OCI-LY7 (cell line): ENCODE data around the gene SYNPO2. TPM values are rescaled to one million over a fixed set of nuclear protein-coding genes. Genes with fewer than 3 reads are reported as not detected.

Source experiments
- BruUV-seq: library from RNA; stranded (reverse); fragments of 400-500 nt; replicated peaks from 2 replicates; lab custom pipeline; 2021; lab: Mats Ljungman, UMichigan
- CTCF ChIA-PET: fragments of 300-600 bp; sonication (Branson Sonifier 250); formaldehyde crosslinking; loops from one replicate; lab custom pipeline; 2022; ENCODE audit warnings: antibody characterized with exemption; ENCODE audit not compliant: unreplicated experiment; lab: Charles Lee
- POLR2A ChIA-PET: fragments of 300-600 bp; sonication (Branson Sonifier 250); formaldehyde crosslinking; loops from one replicate; lab custom pipeline; 2022; ENCODE audit warnings: antibody characterized with exemption; lab: Charles Lee
- DNase-seq: peaks from one replicate; pipeline ENCODE4 v3.0.0-alpha.2; 2015; ENCODE audit warnings: low spot score
- H2AFZ ChIP-seq: fragments of 200-600 bp; sonication (generic), shearing (Covaris generic); 2 replicates; pipeline ENCODE4 v1.6.1; 2014; ENCODE audit warnings: mild to moderate bottlenecking, antibody characterized with exemption, low read length, moderate library complexity
- H3K27ac ChIP-seq: fragments of 200-600 bp; sonication (generic); 2 replicates; pipeline ENCODE4 v1.5.1; 2014; ENCODE audit warnings: mixed run types, low read depth, mild to moderate bottlenecking, moderate library complexity, low read length, inconsistent platforms; ENCODE audit not compliant: poor library complexity, severe bottlenecking
- H3K36me3 ChIP-seq: fragments of 200-600 bp; sonication (generic); 2 replicates; pipeline ENCODE4 v1.6.1; 2014; ENCODE audit warnings: mild to moderate bottlenecking, antibody characterized with exemption, low read length, moderate library complexity, mixed read lengths; ENCODE audit not compliant: insufficient read depth
- H3K4me1 ChIP-seq: fragments of 200-600 bp; sonication (generic); 2 replicates; pipeline ENCODE4 v1.5.1; 2014; ENCODE audit warnings: mild to moderate bottlenecking, low read length; ENCODE audit not compliant: insufficient read depth, poor library complexity, severe bottlenecking
- H3K4me2 ChIP-seq: fragments of 200-600 bp; sonication (generic); 2 replicates; pipeline ENCODE4 v1.6.1; 2014; ENCODE audit warnings: mild to moderate bottlenecking, low read length
- H3K4me3 ChIP-seq: fragments of 200-600 bp; sonication (generic); 2 replicates; pipeline ENCODE4 v1.5.1; 2014; ENCODE audit warnings: mild to moderate bottlenecking, low read depth, low read length; ENCODE audit not compliant: poor library complexity, severe bottlenecking
- H3K79me2 ChIP-seq: fragments of 200-600 bp; sonication (generic); 2 replicates; pipeline ENCODE4 v1.6.1; 2016; ENCODE audit warnings: low read depth, mild to moderate bottlenecking, low read length, moderate library complexity, mixed read lengths; ENCODE audit not compliant: insufficient read depth
- H3K9me2 ChIP-seq: fragments of 200-600 bp; sonication (generic); 2 replicates; pipeline ENCODE4 v1.6.1; 2016; ENCODE audit warnings: mild to moderate bottlenecking, low read length, mixed read lengths; ENCODE audit not compliant: insufficient read depth
- H3K9me3 ChIP-seq: fragments of 200-600 bp; sonication (generic); 2 replicates; pipeline ENCODE4 v1.6.1; 2014; ENCODE audit warnings: mild to moderate bottlenecking, mixed run types, low read length, mixed read lengths
- H4K20me1 ChIP-seq: fragments of 200-600 bp; sonication (generic); 2 replicates; pipeline ENCODE4 v1.6.1; 2014; ENCODE audit warnings: mild to moderate bottlenecking, antibody characterized with exemption, low read length, moderate library complexity, mixed read lengths; ENCODE audit not compliant: insufficient read depth
- CTCF ChIP-seq: fragments of 200-600 bp; sonication (generic); conservative IDR thresholded peaks from 2 replicates; pipeline ENCODE4 v1.5.1; 2014; ENCODE audit warnings: mild to moderate bottlenecking, antibody characterized with exemption, low read length, moderate library complexity, mixed read lengths
- EZH2phosphoT487 ChIP-seq: fragments of 200-600 bp; sonication (generic); IDR thresholded peaks from 2 replicates; pipeline ENCODE4 v1.6.1; 2018; ENCODE audit warnings: low read depth, borderline replicate concordance, mild to moderate bottlenecking, mixed run types, antibody characterized with exemption, low read length, moderate library complexity, mixed read lengths
- intact Hi-C: fragments of 100-400 bp; cut with micrococcal nuclease; formaldehyde crosslinking; loops from one replicate; pipeline ENCODE4 v1.10.0; 2022; ENCODE audit not compliant: unreplicated experiment
- total RNA-seq, 2 experiments: library from RNA; depleted of rRNA in 1 of 2; stranded (reverse); fragments of >200 nt in 1 of 2; shearing (Covaris generic) in 1 of 2; gene quantifications; 2 replicates each; pipeline ENCODE4 v1.2.3, GENCODE V29; 2014 to 2022

SYNPO2 gene
- total RNA-seq, 2 experiments from 2014 or later, result 0.11 to 0.19 TPM

- ChIA-PET CTCF (no interaction called here), POLR2A (no interaction called here)
- Histone ChIP-seq H3K36me3 (no peaks in the 10 kb centered on the region), H3K9me2 (no peaks in the 10 kb centered on the region), H3K9me3 (no peaks in the 10 kb centered on the region), H3K27ac (no peak overlapping the region), H3K4me2 (no peak overlapping the region), H3K4me3 (no peak overlapping the region), H3K79me2 (no peaks in the 10 kb centered on the region), H3K4me1 (no peaks in the 10 kb centered on the region), H4K20me1 (no peaks in the 10 kb centered on the region), H2AFZ (no peak overlapping the region)
- DNase-seq, result no peak
- intact Hi-C loops, result no loop called here
- no peak for TF ChIP-seq EZH2phosphoT487
- no peak for TF ChIP-seq CTCF
- no TSS peak for BruUV-seq
Observed at GRCh38 chr4:118935819-118936218, 47.2 kb downstream of the SYNPO2 start.

- ChIA-PET CTCF (no interaction called here), POLR2A (no interaction called here)
- Histone ChIP-seq H4K20me1 (no peaks in the 10 kb centered on the region), H2AFZ (no peak overlapping the region), H3K9me3 (no peaks in the 10 kb centered on the region), H3K4me1 (no peaks in the 10 kb centered on the region), H3K4me2 (no peak overlapping the region), H3K9me2 (no peaks in the 10 kb centered on the region), H3K36me3 (no peaks in the 10 kb centered on the region), H3K79me2 (no peaks in the 10 kb centered on the region), H3K27ac (no peak overlapping the region), H3K4me3 (no peak overlapping the region)
- intact Hi-C loops, result no loop called here
- no TSS peak for BruUV-seq
- TF ChIP-seq EZH2phosphoT487 (no peak), CTCF (no peak)
- DNase-seq, result no peak
Observed at GRCh38 chr4:118936406-118936805, 47.8 kb downstream of the SYNPO2 start.

- no peaks in the 10 kb centered on the region for H3K4me1 ChIP-seq
- no TSS peak for BruUV-seq
Observed at GRCh38 chr4:118939169-118939783, 50.6 kb downstream of the SYNPO2 start.

More at GRCh38 chr4:118939169-118939783, 50.6 kb downstream of the SYNPO2 start:
- no peaks in the 10 kb centered on the region for H3K79me2 ChIP-seq
- H2AFZ ChIP-seq, result no peak overlapping the region
- H3K9me3 ChIP-seq, result no peaks in the 10 kb centered on the region
- no peaks in the 10 kb centered on the region for H3K36me3 ChIP-seq
- CTCF ChIA-PET, result no interaction called here
- no peak for DNase-seq
- POLR2A ChIA-PET, result interaction anchor here (1.1 kb wide), 1 partner anchor 10 kb away, joined by 7 read pairs; no protein-coding TSS in a partner anchor
- intact Hi-C loops, result no loop called here
- no peak overlapping the region for H3K27ac ChIP-seq
- no peak overlapping the region for H3K4me3 ChIP-seq
- no peaks in the 10 kb centered on the region for H3K9me2 ChIP-seq
- no peaks in the 10 kb centered on the region for H4K20me1 ChIP-seq
- TF ChIP-seq EZH2phosphoT487, result no peak
- no peak for TF ChIP-seq CTCF
- no peak overlapping the region for H3K4me2 ChIP-seq
